HG02610 (cell line): ENCODE results near the gene DNAAF5.
"Not testable (repeated sequence)": the region's sequence is repeated elsewhere in the genome, so short reads cannot be mapped to it uniquely, and the experiment has no call there.

Source experiments
- ATAC-seq: cut with Tn5 transposase; IDR thresholded peaks from one replicate; pipeline ENCODE4 v1.9.1; 2021; ENCODE audit warnings: mild to moderate bottlenecking, moderate library complexity; ENCODE audit not compliant: unreplicated experiment

DNAAF5 gene

DNA sequence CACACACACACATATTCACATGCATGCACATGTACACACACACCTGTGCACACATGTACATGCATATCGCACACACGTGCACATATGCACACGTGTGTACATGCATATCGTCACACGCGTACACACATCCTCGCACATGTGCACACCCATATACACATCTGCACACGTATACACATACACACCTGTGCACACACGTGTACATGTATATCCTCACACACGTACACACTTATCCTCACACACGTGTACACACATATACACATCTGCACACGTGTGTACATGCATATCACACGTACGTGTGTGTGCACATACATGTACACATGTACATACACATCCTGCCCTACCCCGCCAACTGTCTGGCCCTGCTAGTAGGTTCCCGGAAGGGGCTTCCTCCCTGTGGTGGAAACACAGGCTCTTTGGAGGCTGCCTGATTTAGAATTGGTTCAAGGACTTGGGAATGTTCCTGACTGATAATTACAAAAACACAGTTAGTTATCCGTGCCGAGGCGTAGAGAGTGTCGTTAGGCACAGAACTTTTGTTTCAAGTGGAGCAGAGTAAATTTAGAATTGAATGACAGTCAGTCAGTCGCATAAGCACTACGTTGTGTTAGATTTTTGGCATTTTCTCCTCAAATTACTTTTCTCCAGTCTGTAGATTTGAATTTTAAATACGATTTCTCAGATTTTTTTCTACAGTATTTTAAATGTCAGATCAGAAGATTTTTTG, 19.1 kb downstream of the DNAAF5 start:
- no peak for ATAC-seq

DNA sequence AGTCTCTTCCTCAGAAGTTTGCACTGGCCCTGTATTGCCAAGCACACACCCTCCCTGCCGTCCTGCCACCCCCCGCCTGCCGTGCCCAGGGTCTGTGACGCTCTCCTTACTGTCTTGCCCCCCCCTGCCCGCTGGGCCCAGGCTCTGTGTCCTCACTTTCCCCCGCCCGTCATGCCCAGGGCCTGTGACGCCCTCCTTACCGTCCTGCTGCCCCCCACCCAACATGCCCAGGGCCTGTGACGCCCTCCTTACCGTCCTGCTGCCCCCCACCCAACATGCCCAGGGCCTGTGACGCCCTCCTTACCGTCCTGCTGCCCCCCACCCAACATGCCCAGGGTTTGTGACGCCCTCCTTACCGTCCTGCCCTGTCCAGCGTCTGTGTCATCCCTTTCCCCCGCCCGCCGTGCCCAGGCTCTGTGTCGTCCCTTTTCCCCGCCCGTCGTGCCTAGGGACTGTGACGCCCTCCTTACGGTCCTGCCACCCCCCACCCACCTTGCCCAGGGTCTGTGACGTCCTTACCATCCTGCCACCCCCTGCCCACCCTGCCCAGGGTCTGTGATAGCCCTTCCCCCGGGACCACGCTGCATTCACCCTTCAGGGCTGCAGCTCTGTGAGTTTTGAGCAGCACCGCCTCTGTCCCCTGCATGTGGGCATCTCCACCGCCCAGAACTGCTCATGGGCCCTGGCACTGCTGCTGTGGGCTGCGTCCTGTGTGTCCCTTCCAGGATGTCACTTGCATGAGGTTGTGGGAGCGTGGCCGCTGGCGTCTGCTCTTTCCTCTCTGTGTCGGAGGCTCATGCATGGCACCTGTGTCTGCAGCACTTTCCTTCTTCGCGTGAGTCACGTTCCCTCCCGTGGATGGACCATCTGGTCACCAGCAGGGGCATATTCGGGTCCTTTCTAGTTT, 19.9 kb downstream of the DNAAF5 start:
- ATAC-seq: no peak

DNA sequence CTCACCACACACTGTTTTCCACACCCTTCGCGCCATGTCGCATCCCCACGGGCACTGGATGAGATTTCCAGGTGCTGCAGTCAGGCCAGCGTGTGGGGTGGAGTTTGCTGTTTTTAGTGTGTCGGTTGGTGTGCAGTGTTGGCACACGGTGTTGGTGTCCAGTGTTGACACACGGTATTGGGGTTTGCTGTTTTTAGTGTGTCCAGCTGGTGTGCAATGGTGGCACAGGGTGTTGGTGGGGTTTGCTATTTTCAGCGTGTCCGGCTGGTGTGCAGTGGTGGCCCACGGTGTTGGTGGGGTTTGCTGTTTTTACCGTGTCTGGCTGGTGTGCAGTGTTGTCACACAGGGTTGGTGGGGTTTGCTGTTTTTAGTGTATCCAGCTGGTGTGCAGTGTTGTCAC, 20.7 kb downstream of the DNAAF5 start:
- ATAC-seq: no peak

DNA sequence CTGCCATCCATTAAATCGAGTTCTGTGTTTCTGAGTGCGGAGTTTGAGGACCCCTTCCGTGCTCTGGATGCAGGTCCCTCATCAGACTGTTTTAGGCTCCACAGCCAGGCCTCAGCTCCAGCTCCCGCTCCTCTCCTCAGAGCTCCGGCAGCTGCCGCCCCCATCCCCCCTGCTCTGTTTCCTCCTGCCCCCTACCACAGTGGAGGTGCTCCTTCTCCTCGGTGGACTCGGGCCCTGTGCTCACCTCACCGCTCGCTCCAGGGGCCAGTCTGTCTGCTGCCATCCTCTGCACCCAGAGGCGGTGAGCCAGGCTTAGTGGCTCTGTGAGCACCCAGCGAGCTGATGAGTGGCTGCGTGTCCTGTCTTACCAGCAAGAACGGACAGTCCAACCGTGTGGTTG, 21.9 kb downstream of the DNAAF5 start:
- no peak for ATAC-seq

DNA sequence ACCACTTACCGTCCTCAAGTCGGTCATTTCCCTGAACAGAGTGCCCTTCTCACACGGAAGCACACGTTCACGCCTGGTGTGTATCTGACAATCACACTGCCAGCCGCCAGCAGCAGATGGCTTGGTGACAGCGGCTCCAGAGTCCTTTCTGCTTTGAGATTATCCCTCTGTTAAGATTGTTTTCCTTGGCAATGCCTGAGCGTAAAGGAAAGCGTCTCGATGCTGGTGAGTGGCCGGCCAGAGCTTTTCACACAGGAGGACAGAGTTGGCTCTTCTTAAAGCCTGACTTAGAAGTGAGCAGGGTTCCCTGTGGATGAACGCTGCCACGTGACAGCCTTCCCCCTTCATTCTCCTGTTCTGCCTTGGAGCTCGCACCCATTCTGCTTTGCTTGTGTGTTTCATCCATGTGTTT, 22.6 kb downstream of the DNAAF5 start:
- no peak for ATAC-seq

DNA sequence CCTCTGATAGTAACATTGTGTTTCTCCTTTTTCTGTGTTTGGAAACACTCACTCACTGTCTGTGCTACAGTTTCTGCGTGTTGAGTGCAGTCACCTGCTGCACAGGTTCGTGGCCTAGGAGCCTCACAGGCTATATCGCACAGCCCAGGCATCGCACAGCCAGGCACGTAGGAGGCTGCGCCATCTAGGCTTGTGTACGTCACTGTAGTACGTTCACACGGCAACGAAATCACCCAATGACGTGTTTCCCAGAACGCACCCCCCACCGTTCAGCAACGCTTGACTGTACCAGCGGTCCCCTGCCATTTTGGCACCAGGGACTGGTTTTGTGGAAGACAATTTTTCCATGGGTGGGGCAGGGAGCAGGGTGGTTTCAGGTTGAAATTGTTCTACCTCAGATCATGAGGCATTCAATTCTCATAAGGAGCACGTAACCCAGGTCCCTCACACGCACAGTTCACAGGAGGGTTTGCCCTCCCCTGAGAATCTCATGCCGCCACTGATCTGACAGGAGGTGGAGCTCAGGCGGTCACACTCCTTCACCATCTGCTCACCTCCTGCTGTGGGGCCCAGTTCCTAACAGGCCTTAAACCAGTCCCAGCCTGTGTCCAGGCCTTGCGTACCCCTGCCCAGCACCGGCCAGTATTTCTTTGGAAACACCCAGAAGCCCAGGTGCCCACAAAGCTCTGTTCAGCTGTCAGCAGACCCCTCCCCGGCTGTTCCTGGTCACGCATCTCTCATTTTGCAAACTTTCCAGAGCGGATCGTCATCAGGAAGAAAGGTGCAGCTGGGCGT, 23.8 kb downstream of the DNAAF5 start:
- ATAC-seq: no peak

DNA sequence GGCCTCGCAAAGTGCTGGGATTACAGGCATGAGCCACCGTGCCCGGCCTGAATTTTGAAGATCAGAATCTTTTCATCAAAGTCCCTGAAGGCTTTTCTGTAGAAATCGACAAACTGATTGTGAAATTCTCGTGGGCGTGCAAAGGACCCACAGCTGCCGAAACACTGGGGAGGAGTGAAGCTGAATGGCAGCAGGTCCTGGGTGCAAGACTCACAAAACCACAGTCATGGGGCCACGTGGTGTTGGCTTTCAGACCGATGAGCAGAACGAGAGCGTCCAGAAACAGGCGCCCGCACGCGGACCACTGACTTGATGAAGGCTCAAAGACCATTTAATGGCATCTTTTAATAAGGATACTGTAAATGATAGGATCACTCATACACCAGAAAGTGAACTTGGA, 25.3 kb downstream of the DNAAF5 start:
- no peak for ATAC-seq

DNA sequence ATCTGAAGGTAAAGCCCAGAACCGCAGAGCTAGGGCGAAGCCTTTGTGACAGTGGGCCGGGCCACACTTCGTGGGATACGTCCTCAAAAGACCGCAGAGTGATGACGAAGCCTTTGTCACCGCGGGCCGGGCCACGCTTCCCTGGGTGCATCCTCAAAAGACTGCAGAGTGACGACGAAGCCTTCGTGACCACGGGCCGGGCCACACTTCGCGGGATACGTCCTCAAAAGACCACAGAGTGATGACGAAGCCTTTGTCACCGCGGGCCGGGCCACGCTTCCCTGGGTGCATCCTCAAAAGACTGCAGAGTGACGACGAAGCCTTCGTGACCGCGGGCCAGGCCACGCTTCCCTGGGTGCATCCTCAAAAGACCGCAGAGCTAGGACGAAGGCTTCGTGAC, 25.8 kb downstream of the DNAAF5 start:
- not testable (repeated sequence) for ATAC-seq

DNA sequence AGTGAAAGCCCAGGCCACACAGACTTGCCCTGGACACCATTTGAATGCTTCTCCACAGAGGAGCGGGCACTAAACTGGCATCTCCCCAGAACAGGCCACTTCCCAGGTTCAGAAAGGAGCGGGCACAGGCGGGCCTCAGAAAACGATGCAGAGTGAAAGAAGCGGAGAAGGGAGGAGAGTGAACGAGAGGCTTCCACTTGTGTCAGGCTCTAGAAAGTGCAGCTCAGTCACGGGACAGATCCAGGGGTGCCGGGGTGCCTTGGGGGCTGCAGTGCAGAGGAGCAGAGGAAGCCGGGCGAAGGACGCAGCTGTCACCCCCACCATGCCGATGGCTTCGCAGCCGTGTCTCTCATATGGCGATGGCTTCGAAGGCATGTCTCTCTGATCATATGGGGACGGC, 26.7 kb downstream of the DNAAF5 start:
- ATAC-seq: no peak

DNA sequence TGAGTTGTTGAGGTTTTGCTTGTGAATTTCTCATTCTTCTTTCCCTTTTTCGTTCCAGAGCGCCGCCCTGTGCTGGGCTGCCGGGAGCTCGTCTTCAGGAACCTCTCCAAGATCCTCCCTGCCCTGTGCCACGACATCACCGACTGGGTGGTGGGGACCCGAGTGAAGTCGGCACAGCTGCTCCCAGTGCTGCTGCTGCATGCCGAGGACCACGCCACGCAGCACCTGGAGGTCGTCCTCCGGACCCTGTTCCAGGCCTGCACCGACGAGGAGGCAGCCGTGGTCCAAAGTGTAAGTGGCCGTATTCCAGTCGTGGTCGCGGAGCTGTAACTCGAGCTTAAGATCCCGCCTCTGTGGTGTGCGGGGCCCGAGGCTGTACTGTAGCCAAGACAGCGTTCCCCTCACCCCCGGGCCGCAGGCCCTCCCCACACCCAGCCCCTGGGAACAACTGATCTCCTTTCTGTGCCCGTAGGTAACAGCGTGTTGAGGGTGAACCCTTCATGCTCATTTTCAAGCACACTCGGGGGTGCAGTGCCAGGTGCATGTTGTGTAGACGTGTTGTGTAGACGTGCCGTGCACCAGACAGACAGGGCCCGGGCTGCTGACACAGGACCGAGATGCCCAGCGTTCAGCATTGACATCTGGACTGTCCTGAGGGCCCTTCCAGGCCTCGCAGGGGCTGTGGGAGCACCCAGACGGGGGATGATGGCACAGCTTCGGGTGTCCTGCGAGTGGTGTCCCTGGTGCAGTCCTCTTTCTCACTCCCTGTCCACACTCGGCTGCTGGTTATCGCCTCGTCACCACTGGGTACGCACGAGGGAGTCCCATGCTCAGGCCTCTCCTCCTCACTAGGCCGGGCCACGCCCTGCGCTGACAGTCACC, 28.3 kb downstream of the DNAAF5 start:
- no peak for ATAC-seq

DNA sequence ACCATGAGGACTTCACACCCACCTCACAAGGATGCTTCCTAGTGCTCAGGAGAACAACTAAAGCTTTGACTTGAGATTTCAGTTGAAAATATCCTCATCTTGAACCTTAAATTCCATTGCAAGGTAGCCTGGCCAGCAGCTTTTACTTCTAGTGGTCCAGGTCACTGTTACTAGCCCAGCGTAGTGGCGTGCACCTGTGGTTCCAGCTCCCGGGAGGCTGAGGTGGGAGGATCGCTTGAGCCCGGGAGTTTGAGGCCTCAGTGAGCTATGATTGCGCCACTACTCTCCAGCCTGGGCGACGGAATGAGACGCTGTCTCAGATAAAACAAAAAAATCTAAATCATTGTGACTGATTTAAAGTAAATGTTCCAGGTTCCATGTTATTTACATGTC, 28.9 kb downstream of the DNAAF5 start:
- no peak for ATAC-seq

DNA sequence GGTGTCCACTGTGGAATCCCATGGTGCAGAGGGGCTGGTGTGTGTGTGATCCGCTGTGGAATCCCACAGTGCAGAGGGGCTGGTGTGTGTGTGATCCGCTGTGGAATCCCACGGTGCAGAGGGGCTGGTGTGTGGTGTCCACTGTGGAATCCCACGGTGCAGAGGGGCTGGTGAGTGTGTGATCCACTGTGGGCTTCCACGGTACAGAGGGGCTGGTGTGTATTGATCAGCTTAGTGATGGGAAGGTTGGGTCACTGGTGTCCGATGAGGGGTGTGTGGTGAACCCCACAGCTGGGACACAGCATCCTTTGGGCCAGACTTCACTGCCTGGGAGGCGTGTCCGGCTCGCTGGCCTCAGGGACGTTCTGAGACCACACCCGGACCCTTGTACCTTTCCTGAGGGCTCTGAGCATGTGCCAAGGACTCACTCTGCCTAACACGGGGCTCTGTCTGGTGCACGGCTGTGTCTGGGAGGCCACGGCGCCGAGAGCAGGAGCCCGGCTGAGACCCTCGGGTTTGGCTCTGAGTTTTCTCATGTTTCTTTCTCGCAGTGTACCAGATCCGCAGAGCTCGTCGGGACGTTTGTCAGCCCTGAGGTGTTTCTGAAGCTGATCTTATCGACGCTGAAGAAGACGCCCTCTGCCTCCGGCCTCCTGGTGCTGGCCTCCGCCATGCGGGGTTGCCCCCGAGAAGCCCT, 29.9 kb downstream of the DNAAF5 start:
- ATAC-seq: no peak

DNA sequence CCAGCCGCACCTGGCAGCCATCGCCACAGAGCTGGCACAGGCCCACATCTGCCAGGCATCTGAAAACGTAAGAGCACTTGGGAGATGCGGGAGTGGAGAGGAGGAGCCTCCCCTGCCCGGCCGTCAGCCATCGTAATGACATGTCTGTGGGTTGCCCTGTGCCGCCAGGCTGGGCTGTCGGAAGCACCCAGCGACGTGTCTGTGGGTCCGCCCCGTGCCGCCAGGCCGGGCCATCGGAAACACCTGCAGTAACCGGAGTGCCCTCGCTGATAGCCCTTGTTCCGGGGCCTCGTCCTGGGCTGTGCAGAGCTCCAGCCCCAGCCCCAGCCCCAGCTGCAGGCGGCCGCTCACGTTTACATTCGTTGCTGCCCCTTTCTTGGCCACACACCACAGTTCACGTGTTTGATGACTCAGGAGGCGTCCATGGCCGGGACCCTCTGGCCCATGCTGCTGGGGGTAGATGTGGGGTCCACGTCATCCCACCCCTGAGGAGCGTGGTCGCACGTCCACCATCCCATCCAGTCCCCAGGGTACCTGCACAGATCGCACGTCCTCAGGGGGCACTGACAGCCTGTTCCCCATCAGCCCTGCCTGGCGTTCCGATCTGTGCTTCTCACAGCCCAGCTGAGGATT, 30.5 kb downstream of the DNAAF5 start:
- ATAC-seq: no peak

DNA sequence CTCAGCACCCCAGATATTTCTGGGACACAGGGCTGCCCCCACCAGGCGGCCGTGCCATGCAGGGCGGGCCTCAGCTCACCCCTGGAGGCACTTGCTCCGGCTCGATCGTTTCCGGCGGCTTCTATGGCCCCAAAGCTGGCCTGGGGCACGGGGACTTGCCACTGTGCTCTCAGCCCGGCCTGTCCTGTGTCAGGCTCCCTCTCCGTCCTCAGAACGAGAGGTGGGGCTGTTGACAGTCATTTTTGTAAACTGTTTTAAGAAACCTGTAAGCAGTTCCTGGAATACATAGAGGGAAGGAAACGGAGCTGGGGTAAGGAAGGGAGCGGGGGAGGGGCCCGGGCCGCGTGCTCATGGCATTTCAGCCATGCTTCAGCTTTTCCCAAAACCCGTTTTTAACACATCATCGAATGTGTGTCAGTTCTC, 31.3 kb downstream of the DNAAF5 start:
- ATAC-seq: no peak

DNA sequence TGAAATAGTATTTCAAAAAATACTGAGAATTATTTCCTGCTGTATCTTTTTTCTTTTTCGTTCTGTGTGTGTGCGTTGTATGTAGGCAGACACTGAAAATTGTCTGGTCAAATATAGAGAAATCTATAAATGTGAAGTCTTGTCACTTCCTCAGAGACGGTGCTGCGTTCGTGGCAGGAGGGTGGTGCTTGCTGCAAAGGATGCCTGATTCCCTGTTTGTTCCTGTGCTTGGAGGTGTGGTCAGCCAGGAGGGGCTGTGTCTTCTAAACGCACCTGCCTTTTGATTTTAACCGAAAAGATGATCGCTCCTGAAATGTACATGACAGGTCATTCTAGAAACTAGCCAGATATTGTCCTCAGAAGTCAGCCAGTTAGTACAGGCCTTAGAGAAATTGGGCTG, 33.1 kb downstream of the DNAAF5 start:
- no peak for ATAC-seq

DNA sequence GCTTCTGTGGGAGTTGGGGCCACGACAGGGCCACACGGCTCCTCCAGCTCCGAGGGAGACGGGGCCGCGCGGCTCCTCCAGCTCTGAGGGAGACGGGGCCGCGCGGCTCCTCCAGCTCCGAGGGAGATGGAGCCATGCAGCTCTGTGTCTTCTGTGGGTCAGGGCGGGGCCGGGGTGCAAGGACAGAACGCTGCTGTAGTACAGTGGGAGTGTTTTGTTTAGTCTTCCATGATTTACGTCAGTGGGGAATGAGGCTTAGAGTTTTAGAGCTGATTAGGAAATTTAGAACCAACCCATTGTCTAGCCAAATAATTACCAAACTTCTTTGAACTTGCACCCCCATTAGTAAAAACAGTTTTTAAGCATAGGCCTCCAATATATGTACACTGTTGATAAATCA, 33.5 kb downstream of the DNAAF5 start:
- no peak for ATAC-seq

DNA sequence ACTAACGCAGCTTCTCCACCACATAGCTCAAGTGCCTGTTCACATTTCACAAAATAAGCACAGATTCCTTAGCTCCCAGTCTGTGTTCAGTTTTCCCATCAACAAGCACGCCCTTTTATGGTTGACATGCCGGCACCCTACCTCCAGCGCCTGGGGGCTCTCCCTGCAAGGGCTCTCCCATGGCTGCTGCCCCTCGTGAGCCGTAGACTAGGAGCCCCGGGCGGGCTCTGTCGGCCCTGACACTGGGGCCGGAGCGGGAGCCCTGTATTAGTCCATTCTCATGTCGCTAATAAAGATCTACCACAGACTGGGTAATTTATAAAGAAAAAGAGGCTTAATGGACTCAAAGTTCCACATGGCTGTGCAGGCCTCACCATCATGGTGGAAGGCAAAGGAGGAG, 34.6 kb downstream of the DNAAF5 start:
- ATAC-seq: no peak

DNA sequence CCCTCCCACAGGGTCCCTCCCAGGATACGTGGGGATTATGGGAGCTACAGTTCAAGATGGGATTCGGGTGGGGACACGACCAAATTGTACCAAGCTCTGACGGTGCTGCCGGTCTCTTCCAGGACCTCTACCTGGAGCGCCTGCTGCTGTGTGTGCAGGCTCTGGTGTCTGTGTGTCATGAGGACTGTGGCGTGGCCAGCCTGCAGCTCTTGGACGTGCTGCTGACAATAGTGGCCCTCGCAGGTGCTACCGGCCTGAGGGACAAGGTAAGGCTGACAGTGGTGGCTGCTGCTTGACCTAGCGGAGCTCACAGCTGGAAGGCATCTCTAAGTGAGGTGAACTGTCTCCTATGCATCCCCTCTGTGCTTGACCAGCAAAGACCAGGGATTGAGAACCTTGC, 35.1 kb downstream of the DNAAF5 start:
- no peak for ATAC-seq

DNA sequence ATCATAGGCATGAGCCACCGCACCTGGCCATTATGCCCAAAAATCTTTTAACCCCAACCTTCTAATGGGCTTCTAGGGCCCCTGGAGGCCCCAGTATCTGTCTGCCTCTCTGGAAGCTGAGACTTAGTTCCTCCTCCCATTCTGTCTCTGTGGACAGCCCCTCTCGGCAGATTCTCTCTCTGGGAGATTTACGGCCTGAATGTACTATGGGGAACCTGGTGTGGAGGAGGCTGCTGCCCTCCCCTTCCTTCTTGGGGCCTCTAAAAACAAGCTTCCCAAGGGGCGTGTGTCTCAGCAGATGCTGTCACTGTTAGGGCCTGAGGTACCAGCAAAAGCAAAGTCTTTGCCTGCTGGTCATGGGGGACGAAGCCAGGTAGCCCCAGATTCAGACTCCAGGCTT, 36.4 kb downstream of the DNAAF5 start:
- ATAC-seq: no peak
